ENCODE results near the gene TBRG4.

The TBRG4 gene

DNA sequence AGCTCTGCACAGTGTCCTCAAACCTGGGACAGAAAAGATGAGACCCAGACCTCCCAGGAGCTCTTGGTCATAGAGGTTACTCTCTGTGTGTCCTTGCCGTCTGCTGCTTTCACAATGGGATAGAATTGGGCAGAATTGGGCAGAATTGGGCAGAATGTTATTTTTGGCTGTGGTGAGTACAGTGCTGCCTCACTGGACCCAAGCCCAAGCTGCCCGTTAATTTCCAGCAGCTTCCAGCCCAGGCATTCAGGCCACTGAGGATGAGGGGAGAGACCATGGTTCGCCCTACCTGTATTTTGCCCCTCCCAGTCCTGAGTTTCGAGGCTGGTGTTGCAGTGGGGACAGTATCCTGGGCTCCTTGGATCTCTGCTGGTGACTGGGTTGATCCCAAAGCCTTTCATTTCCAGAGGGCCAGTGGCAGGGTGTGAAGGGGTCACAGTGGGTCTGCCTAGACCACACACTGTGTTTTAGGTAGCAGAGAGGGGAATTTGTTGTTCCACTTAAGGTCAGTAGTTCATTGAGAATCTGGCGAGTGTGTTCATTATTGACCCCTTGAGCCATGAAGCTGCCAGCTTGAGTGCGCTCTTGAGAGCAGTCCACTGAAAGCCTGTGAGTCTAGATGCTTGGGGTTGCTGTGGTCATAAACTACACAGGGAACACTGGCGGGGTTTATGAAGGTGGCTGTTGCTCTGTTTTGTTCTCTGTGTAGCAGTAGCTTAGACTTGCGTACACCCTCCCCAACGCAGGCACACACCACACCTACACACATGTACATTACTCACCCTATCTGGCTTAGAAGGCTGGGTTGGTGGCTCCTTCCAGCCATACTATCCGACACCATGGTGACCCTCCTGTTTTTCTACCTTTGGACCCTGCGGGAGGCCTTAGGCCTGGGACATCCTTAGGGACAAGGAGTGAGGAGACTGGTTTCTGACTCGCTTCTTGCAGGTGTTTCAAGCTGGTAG, 46.2 kb downstream of the TBRG4 start:
- TF ChIP-seq CTCF (IDR thresholded peaks at IDR 0.05), result no peak

- TF ChIP-seq CTCF (IDR thresholded peaks at IDR 0.05), result no peak
These were observed 47.3 kb downstream of the TBRG4 start for GRCh38 chr7:45064047-45064725.

GRCh38 chr7:45061806-45062425, 49.6 kb downstream of the TBRG4 start:
- TF ChIP-seq CTCF (IDR thresholded peaks at IDR 0.05), result no peak

GRCh38 chr7:45061352-45061751, 50.1 kb downstream of the TBRG4 start:
- no peak for TF ChIP-seq CTCF (IDR thresholded peaks at IDR 0.05)

GRCh38 chr7:45060295-45060694, 51.2 kb downstream of the TBRG4 start:
- TF ChIP-seq CTCF (IDR thresholded peaks at IDR 0.05), result no peak

- TF ChIP-seq CTCF (IDR thresholded peaks at IDR 0.05), result no peak
These were observed 53.6 kb downstream of the TBRG4 start for GRCh38 chr7:45057878-45058277.

- TF ChIP-seq CTCF (IDR thresholded peaks at IDR 0.05), result no peak
These were observed 55.8 kb downstream of the TBRG4 start for GRCh38 chr7:45055594-45056219.

All from LNCAP (cell line).